GM18870 (cell line): ENCODE data around the gene PCDHA3.
"Not testable (repeated sequence)": the region's sequence is repeated elsewhere in the genome, so short reads cannot be mapped to it uniquely, and the experiment has no call there.

Experiments used
- ATAC-seq: cut with Tn5 transposase; IDR thresholded peaks from one replicate; pipeline ENCODE4 v1.9.1; 2021; ENCODE audit warnings: moderate library complexity; ENCODE audit not compliant: unreplicated experiment

Gene PCDHA3

DNA sequence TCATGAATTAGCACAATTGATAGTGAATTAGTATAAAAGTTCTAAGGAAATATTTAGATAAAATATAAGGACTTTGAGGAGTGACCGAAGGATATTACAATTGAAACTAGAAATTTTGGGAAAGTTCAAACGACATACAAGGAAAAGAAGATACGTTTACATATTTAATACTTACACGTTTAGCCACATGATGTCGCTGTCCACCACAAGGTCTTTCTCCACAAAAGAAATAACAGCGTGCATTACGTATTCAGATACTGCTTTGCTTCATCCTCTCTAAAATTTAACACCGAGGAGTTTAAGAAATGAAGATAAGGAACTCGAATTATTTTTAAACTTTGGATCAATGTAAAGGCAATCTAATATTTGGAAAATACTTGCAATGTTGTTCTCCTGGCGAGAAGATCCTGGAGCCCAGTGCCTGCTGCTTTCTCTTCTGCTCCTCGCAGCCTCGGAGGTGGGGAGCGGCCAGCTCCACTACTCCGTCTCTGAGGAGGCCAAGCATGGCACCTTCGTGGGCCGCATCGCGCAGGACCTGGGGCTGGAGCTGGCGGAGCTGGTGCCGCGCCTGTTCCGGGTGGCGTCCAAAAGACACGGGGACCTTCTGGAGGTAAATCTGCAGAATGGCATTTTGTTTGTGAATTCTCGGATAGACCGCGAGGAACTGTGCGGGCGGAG is at the start of gene PCDHA3:
Gene PCDHA3, plus strand, starts transcription at position 242 of the 678 bp plus-strand sequence.
- no peak for ATAC-seq

- no peak for ATAC-seq
Measured at GRCh38 chr5:140753561-140753960, 47.3 kb upstream of the PCDHA3 start.

DNA sequence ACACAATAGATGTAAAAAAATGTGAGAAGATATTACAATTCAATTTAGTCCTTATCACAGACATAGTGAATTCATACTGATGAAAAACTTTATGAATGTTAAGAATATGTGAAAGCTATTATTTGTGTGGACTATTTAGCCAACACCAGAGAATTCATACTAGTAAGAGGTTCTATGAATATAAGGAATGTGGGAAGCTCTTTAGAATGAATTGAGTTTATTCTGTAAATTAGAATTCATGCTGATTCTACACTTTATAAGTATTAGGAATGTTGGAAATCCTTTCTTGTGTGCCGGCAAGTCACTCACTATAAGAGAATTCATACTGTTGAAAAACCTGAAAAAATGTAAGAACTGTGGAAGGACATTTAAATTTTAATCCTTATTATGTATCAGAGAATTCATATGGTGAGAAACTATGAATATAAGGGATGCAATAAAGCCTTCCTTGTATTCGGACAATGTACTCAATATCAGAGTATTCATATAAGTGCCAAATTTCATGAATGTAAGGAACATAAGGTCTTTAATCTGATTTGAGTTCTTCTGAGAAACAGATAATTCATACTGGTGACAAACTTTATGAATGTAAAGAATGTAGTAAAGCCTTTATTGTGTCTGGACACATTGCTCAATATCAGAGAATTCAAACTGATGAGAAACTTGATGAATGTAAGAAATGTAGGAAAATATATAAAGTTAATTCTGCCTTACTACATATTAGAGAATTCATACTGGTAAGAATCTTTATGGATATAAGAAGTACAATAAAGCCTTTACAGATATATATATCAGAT is 36.5 kb upstream of the PCDHA3 start:
- ATAC-seq: no peak

DNA sequence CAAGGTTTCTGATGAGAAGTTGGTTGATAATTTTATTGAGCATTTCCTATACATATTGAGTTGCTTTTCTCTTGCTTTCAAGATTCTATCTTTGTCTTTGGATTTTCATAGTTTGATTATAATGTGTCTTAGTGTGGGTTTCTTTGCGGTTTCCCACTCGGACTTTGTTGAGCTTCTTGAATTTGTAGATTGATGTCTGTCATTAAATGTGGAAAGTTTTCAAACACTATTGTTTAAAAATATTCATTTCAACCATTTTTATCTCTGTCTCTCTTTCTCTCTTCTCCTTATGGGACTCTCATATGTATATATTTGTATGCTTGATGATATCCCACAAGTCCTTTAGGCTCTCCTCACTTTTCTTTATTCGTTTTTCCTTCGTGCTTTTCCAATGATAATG is 33.4 kb upstream of the PCDHA3 start:
- no peak for ATAC-seq

DNA sequence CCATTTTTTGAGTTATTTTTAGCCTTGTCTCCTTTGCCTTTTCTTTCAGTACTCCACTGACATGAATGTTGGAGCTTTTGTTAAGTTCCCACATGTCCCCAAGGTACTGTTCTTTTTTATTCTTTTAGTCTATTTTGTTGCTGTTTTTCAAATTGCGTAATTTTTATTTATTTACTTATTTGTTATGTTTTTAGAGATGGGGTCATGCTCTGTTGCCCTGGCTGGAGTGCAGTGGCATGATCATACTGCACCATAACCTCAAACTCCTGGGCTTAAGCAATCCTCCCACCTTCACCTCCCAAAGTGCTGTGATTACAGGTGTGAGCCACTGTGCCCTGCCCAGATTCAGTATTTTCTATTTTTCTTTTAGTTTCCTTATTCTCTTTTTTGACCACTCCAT is 20.3 kb upstream of the PCDHA3 start:
- ATAC-seq: no peak

DNA sequence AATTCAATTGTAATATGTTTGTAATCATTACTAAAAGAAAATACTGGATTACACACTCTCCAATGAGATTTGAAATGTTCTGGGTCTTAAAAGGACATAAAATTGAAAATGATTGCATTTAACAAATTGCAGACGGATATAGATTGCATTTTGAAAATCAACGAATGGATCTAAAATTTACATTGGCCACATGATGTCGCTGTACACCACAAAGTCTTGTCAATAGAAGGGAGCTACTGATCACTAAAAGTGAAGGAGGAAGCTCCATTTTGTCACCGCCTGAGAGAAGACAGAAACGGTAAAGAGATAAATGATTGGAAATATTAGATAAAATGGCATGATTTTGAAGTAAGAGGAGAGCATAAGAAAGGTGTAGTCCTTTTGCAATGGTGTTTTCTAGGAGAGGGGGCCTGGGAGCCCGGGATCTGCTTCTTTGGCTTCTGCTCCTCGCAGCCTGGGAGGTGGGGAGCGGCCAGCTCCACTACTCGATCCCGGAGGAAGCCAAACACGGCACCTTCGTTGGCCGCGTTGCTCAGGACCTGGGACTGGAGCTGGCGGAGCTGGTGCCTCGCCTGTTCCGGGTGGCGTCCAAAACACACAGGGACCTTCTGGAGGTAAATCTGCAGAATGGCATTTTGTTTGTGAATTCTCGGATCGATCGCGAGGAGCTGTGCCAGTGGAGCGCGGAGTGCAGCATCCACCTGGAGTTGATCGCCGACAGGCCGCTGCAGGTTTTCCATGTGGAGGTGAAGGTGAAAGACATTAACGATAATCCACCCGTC is 14.8 kb upstream of the PCDHA3 start, which contains the start of gene PCDHA1:
Gene PCDHA1, plus strand, starts transcription at position 236 of the 782 bp plus-strand sequence.
- no peak for ATAC-seq

DNA sequence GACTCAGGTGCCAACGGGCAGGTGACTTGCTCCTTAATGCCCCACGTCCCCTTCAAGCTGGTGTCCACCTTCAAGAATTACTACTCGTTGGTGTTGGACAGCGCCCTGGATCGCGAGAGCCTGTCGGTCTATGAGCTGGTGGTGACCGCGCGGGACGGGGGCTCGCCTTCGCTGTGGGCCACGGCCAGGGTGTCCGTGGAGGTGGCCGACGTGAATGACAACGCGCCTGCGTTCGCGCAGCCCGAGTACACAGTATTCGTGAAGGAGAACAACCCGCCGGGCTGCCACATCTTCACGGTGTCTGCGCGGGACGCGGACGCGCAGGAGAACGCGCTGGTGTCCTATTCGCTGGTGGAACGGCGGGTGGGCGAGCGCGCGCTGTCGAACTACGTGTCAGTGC is 13.4 kb upstream of the PCDHA3 start:
- not testable (repeated sequence) for ATAC-seq

GRCh38 chr5:140787849-140788504 is 12.9 kb upstream of the PCDHA3 start:
- not testable (repeated sequence) for ATAC-seq

DNA sequence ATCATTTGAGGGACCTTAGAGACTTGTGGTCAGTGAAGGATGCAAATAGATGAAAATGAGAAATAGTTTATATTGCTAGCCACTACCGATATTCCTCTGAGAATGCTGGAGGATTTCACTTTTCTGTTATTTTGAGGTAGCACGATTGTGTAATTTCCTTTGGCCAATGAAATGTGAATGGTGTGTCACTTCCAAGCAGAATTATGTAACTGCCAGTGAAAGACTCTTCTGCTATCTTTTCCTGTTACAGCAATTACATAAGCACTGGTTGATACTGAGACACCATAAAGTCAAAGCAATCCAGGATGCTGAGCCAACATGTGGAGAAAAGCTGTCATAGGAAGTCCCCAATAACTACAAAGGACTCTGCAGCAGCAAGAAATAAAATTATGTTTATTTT is 9.8 kb upstream of the PCDHA3 start:
- no peak for ATAC-seq

- ATAC-seq: no peak
Measured at GRCh38 chr5:140794595-140795258, 6.1 kb upstream of the PCDHA3 start, which contains the start of gene PCDHA2. TSS of gene PCDHA2 (plus strand) at chr5:140794852.

DNA sequence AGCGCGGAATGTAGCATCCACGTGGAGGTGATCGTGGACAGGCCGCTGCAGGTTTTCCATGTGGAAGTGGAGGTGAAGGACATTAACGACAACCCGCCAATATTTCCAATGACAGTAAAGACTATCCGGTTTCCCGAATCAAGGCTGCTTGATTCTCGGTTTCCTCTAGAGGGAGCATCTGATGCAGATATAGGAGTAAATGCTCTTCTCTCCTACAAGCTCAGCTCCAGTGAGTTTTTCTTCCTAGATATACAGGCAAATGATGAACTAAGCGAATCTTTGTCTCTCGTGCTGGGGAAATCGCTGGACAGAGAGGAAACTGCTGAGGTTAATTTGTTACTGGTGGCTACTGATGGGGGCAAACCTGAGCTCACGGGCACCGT is 5.6 kb upstream of the PCDHA3 start:
- ATAC-seq: no peak

DNA sequence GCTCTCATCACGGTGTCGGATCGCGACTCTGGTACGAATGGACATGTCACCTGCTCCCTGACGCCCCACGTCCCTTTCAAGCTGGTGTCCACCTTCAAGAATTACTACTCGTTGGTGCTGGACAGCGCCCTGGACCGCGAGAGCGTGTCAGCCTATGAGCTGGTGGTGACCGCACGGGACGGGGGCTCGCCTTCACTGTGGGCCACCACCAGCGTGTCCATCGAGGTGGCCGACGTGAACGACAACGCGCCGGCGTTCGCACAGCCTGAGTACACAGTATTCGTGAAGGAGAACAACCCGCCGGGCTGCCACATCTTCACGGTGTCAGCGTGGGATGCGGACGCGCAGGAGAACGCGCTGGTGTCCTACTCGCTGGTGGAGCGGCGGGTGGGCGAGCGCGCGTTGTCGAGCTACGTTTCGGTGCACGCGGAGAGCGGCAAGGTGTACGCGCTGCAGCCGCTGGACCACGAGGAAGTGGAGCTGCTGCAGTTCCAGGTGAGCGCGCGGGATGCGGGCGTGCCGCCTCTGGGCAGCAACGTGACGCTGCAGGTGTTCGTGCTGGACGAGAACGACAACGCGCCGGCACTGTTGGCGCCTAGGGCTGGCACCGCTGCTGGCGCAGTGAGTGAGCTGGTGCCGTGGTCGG is 4.7 kb upstream of the PCDHA3 start:
- not testable (repeated sequence) for ATAC-seq

- ATAC-seq: no peak
Measured at GRCh38 chr5:140796718-140797095, 4.2 kb upstream of the PCDHA3 start.

DNA sequence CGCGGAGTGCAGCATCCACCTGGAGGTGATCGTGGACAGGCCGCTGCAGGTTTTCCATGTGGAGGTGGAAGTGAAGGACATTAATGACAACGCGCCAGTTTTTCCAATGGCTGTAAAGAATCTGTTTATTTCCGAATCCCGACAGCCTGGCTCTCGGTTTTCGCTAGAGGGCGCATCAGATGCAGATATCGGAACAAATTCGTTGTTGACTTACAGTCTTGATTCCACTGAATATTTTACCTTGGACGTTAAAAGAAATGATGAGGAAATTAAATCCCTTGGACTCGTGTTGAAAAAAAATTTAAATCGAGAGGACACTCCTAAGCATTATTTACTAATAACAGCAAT is 611 bp downstream of the PCDHA3 start:
- ATAC-seq: no peak

DNA sequence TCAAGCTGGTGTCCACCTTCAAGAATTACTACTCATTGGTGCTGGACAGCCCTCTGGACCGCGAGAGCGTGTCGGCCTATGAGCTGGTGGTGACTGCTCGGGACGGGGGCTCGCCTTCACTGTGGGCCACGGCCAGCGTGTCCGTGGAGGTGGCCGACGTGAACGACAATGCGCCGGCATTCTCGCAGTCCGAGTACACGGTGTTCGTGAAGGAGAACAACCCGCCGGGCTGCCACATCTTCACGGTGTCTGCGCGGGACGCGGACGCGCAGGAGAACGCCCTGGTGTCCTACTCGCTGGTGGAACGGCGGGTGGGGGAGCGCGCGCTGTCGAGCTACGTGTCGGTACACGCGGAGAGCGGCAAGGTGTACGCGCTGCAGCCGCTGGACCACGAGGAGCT is 1.5 kb downstream of the PCDHA3 start:
- ATAC-seq: not testable (repeated sequence)

- no peak for ATAC-seq
Measured at GRCh38 chr5:140802781-140803271, 2.0 kb downstream of the PCDHA3 start.

DNA sequence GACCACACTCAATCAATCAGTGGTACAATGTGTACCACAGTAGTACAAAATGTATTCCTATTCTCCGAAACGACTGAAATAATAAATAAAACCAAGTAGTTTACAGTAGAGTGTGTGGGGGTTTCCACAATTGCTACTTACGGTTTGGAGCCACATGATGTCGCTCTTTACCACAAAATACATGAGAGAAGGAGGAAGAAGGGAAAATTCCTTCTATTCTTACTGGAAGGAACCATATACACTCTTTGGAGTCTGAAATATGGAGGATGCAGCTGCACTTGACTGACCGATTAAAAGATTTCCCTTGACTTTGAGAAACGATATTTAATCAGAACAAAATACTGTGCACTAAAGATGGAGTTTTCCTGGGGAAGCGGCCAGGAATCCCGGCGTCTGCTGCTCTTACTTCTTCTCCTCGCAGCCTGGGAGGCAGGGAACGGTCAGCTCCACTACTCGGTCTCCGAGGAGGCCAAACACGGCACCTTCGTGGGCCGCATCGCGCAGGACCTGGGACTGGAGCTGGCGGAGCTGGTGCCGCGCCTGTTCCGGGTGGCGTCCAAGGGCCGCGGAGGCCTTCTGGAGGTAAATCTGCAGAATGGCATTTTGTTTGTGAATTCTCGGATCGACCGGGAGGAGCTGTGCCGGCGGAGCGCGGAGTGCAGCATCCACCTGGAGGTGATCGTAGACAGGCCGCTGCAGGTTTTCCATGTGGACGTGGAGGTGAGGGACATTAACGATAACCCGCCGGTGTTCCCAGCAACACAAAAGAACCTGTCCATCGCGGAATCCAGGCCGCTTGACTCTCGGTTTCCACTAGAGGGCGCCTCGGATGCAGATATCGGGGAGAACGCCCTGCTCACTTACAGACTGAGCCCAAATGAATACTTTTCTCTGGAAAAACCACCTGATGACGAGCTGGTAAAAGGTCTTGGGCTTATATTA is 6.2 kb downstream of the PCDHA3 start, which contains the start of gene PCDHA4:
Gene PCDHA4, plus strand, starts transcription at position 235 of the 942 bp plus-strand sequence.
- no peak for ATAC-seq

DNA sequence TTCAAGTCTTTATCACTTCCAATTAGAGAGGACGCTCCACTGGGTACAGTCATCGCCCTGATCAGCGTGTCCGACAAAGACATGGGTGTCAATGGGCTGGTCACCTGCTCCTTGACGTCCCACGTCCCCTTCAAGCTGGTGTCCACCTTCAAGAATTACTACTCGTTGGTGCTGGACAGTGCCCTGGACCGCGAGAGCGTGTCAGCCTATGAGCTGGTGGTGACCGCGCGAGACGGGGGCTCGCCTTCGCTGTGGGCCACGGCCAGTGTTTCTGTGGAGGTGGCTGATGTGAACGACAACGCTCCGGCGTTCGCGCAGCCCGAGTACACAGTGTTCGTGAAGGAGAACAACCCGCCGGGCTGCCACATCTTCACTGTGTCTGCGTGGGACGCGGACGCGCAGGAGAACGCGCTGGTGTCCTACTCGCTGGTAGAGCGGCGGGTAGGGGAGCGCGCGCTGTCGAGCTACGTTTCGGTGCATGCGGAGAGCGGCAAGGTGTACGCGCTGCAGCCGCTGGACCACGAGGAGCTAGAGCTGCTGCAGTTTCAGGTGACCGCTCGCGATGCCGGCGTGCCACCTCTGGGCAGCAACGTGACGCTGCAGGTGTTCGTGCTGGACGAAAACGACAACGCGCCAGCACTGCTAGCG is 7.5 kb downstream of the PCDHA3 start:
- ATAC-seq: not testable (repeated sequence)
